Measurements from ENCODE around the gene VPS72. TPM values are rescaled to one million over a fixed set of nuclear protein-coding genes. Genes with fewer than 3 reads are reported as not detected.

VPS72 gene, protein sequence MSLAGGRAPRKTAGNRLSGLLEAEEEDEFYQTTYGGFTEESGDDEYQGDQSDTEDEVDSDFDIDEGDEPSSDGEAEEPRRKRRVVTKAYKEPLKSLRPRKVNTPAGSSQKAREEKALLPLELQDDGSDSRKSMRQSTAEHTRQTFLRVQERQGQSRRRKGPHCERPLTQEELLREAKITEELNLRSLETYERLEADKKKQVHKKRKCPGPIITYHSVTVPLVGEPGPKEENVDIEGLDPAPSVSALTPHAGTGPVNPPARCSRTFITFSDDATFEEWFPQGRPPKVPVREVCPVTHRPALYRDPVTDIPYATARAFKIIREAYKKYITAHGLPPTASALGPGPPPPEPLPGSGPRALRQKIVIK
- 51.0 and 52.4 TPM in 2 replicates for total RNA-seq

DNA sequence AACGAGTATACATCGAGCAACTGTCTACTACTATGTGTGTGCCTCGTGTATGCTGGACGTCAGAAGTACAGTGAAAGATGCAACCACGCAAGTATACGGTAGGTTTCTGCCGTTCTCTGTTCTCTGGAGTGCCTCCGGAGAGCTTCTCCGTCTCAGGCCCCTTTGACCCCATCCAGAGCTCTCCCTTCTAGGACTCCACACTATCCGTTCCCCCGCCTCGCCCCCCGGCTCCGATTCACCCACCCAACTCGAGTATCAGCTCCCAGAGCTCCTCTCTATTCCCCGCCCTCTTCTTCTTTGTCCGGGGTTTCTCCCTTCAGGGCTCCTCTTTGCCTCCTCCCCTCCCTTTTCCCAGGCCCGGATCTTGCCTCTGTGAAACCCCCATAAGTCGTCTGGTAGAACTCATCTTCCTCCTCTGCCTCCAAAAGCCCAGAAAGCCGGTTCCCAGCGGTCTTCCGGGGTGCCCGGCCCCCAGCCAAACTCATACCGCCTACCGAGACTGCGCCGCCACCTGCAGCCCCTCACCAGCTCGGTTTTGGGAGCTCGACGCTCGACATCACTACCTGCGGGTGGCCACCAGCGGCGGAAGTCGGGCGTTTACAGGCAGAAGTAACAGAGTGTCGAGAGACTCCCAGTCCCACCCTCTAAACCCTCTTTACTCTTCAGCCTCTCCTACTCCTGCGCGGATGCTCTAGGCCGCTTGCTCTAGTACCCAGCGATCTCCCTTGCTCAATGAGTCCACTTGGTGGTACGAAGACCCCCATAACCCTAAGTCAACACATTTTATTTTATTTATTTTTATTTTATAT lies at the start of gene VPS72:
VPS72 (minus strand) TSS at position 561 of the 809 bp plus-strand sequence; CDS start at position 485, 76 bp downstream.

DNA sequence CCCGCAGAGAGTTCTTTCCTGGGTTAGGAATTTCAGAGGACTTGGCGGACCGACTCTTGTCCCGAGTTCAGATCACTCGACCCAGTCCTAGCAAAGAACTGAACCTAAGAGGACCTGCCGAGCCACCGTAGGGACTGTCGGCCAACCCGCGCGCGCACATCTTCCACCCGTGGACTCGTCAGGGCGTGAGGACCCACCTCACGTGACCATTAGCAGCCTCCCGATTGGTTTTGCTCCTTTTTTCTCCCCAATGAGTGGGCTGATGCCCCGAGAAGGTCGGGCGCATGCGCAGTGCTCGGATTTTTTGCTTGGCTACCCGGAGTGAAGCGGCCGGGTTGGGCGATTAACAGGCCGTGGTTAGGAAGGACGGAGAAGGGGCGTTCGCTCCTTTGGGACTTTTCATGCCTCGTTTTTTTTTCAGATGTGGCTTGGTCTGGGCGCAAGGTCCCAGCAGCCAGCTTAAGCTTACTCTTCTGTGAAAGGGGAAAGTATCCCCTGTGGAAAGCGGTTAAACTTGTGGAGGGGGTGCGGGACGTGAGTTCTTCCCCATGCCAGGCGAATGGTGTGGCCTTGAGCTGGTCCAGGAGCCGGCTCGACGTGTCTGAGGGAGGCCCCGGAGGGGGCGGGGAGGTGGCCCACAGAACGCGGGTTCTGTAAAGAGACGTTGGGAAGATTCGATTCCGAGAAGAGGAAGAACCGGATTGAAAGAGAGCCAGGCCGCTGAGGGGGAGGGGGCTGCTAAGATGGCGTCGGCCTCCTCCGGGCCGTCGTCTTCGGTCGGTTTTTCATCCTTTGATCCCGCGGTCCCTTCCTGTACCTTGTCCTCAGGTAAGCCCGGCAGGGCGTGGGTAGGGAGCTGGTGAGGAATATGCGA lies 8.5 kb upstream of the VPS72 start, which contains the start of gene PIP5K1A:
PIP5K1A (plus strand) TSS at position 299 of the 874 bp plus-strand sequence; CDS start at position 744, 445 bp downstream.

DNA sequence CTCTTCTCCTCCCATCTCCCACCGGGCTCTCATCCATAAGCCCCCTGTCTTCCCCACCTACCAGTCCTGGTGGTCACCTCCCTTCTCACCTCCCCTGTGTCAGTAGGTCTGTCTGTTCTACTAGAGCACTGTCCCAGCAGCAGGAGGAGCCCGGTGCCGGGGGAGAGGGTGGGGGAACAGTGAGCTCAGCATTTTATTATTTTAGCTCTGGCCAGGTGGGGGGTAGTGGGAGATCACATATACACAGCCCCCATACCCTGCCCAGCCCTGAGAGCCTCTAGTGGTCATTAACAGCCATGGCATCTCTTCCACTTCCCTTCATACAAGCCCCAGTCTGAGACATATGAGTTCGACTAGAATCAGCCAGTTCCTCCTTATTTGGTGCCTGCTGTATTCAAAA lies 14.1 kb downstream of the VPS72 start, which contains the start of gene TMOD4:
TMOD4 (minus strand) TSS at position 119 of the 400 bp plus-strand sequence. CDS start 1,106 bp downstream, outside the sequence.

DNA sequence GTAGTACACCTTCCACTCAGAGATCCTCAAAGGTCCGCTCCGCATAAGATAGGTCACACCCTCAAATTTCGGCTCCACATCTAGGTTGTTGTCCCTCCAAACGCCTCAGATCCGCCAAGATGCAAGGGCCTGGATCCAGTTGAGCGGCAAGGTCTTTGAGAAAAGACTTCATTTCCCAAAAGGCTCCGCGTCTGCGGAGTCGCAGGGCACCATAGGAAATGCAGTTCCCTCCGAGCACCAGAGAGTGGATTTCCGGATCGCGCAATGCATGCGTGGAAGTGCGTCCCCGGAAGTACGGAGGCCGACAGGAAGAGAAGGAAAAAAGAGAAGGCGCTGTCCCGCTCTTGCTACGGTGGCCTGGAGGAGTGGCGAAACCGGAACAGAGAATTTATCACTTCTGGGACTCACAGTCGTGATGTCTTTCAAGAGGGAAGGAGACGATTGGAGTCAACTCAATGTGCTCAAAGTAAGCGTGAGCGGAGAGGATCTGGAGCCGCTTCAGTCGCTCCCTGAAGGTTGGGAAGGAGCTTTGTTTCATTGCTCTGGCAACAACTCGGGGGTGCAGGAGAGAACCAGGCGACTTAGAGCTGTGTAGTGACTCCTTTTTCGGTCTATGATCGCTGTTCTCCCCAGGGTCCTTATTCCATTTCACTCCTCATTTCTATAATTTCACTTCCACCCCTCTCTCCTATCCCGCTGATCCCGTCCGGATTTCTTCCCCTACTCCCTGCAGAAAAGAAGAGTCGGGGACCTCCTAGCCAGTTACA lies 24.1 kb downstream of the VPS72 start, which contains the start of the genes LYSMD1 and SCNM1:
LYSMD1 (minus strand) TSS at position 165 of the 767 bp plus-strand sequence. CDS start 644 bp downstream, outside the sequence.
SCNM1 (plus strand) TSS at position 407 of the 767 bp plus-strand sequence; CDS start at position 416, 9 bp downstream.

DNA sequence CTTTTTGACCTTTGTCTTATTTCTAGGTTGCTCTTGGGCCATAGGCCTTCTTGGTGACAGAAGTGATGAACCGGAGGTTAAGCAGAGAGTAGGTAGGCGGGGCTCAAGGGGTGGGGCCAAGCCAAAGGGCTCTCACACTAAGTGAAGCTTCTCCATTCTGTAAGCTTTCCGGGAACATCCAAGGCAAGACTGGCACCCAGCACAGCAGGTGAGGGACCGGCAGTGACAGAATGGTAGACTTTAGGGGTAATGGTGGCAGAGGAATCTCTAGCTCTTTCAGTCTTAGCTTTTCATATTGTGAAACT lies 33.5 kb downstream of the VPS72 start, which contains the start of gene TNFAIP8L2:
TNFAIP8L2 (plus strand) TSS at position 135 of the 305 bp plus-strand sequence. CDS start 2,049 bp downstream, outside the sequence.

DNA sequence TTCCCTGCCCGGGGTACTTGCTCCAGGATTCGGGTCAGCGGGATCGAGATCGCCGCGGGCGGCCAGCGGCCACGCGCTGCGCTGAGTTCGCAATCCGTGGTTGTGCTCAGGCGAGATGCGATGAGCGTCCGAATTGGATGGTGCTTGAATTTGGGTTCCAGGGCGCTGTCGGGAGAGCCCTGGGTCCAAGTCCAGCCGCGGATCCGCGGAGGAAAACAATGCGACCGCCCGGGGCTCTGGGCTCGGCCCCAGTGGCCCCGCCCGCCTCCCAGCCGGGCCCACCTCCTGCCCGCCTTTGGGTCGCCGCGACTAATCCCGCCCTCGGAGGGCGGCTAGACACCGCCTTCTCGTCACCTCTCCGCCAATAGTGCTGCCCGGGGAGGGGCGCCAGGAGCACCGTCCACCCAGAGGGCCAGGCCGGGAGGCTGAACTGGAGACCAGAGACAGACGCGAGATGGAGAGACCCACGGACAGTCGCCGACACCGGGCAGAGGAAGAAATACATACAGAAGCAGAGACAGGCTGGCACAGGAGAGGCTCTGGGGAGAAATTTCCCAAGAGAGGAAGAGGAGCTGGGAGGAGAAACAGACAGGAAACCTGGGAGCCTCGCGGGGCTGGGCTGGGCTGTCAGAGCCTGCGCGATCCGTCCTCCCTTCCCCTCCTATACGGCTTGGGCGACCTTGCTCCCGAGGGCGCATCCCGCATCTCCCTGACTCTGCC lies 43.4 kb downstream of the VPS72 start, which contains the start of gene SEMA6C:
SEMA6C (minus strand) TSS at position 220 of the 720 bp plus-strand sequence. CDS start 4,010 bp downstream, outside the sequence.

Other genes starting within 250 kb of the VPS72 start
- gene CERS2, start 215.4 kb downstream of the VPS72 start, total RNA-seq, result 59.3 and 89.7 TPM in 2 replicates
- not detected in 2 replicates for gene ANXA9, start 207.9 kb downstream of the VPS72 start, total RNA-seq
- gene MINDY1, start 183.3 kb downstream of the VPS72 start, total RNA-seq, result 7.9 and 12.6 TPM in 2 replicates
- 5.0 and 5.7 TPM in 2 replicates for gene PRUNE1, start 181.7 kb downstream of the VPS72 start, total RNA-seq
- gene BNIPL, start 153.6 kb downstream of the VPS72 start, total RNA-seq, result under 0.01 and 0.57 TPM in 2 replicates
- gene C1orf56, start 142.4 kb downstream of the VPS72 start, total RNA-seq, result 0.63 and 1.5 TPM in 2 replicates
- 49.4 and 59.4 TPM in 2 replicates for gene CDC42SE1, start 130.6 kb downstream of the VPS72 start, total RNA-seq
- gene MLLT11, start 129.8 kb downstream of the VPS72 start, total RNA-seq, result 1.1 and 2.0 TPM in 2 replicates
- 3.2 and 10.3 TPM in 2 replicates for gene GABPB2, start 119.4 kb downstream of the VPS72 start, total RNA-seq
- 9.1 and 15.6 TPM in 2 replicates for gene SEMA6C, start 43.6 kb downstream of the VPS72 start, total RNA-seq
- gene TNFAIP8L2, start 33.5 kb downstream of the VPS72 start, total RNA-seq, result 0.16 TPM in 1 of 2 replicates, not detected in the other
- 2.8 and 5.3 TPM in 2 replicates for gene LYSMD1, start 24.3 kb downstream of the VPS72 start, total RNA-seq
- 23.8 and 24.4 TPM in 2 replicates for gene SCNM1, start 24.1 kb downstream of the VPS72 start, total RNA-seq
- 0.49 TPM in 1 of 2 replicates, not detected in the other for gene TMOD4, start 14.2 kb downstream of the VPS72 start, total RNA-seq
- gene PIP5K1A, start 8.4 kb upstream of the VPS72 start, total RNA-seq, result 26.7 and 61.7 TPM in 2 replicates
- 220 and 235 TPM in 2 replicates for gene PSMD4, start 64.5 kb upstream of the VPS72 start, total RNA-seq
- 5.3 and 10.6 TPM in 2 replicates for gene ZNF687, start 92.1 kb upstream of the VPS72 start, total RNA-seq
- gene PI4KB, start 137.2 kb upstream of the VPS72 start, total RNA-seq, result 20.2 and 54.2 TPM in 2 replicates
- 43.5 and 66.4 TPM in 2 replicates for gene RFX5, start 157.1 kb upstream of the VPS72 start, total RNA-seq
- 2.4 and 3.7 TPM in 2 replicates for gene SELENBP1, start 182.5 kb upstream of the VPS72 start, total RNA-seq
- 329 and 414 TPM in 2 replicates for gene PSMB4, start 209.4 kb upstream of the VPS72 start, total RNA-seq

Data from bladder microvascular endothelial cell (primary cell).